ENCODE data around the gene KLK6. TPM values are rescaled to one million over a fixed set of nuclear protein-coding genes. Genes with fewer than 3 reads are reported as not detected.
A peak's percentile ranks its signal among the peaks of the same experiment; 100 is the strongest.

KLK6 gene
- polyA plus RNA-seq, 3 donors: not detected

DNA sequence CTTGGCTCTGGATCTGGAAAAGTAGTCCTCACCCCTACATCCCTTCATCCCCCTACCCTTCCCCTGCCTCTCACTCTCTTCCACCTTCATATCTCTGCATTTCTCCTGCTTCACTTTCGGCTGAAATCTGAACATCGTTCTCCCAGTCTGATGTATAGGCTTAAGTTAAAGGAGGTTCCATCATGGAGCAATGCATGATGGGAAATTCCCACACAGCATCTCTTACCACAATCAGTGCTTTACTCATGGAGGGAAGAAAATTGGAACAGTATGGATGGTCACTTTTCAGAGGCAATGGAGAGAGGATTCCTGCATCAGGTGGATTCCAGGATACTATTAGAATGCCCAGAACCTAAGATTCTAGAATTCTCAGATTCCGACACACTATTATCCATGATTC, 38.1 kb upstream of the KLK6 start:
- peaks cover 20 to 37% (median 21%) of the 10 kb centered on the region in 3 donors for H3K27me3 Mint-ChIP-seq (ENCODE audit: low read depth in 3 of 3)
- Histone ChIP-seq H3K4me3 (replicated peaks in 1 of 3; ENCODE audit: low read depth in 2 of 3, low read length in 3 of 3) (no peak overlapping the region), H3K9me3 (replicated peaks in 1 of 2; ENCODE audit: control insufficient read depth in 1 of 2, insufficient read depth in 1 of 2, low read length in 2 of 2) (peaks cover 3% of the 10 kb centered on the region in 2 donors), H3K4me2 (replicated peaks; ENCODE audit: extremely low read depth, low read length, poor library complexity, severe bottlenecking) (no peak overlapping the region), H3K9ac (ENCODE audit: insufficient read depth, low read length, poor library complexity, severe bottlenecking) (no peak overlapping the region), H3K27me3 (ENCODE audit: control insufficient read depth in 2 of 2, insufficient read depth in 2 of 2, low read length in 2 of 2) (no peaks in the 10 kb centered on the region), H2AFZ (ENCODE audit: insufficient read depth, low read depth, low read length, poor library complexity, severe bottlenecking) (no peak overlapping the region), H3K79me2 (ENCODE audit: insufficient read depth, low read length) (no peaks in the 10 kb centered on the region), H4K20me1 (ENCODE audit: insufficient read depth, low read length) (no peaks in the 10 kb centered on the region), H3K27ac (ENCODE audit: low read depth in 1 of 2, low read length in 2 of 2) (no peak overlapping the region), H3K4me1 (ENCODE audit: control insufficient read depth in 1 of 2, insufficient read depth in 2 of 2, low read length in 2 of 2) (no peaks in the 10 kb centered on the region), H3K36me3 (replicated peaks in 1 of 2; ENCODE audit: control insufficient read depth in 1 of 2, insufficient read depth in 2 of 2, low read length in 2 of 2) (no peaks in the 10 kb centered on the region)
- H3K9me3 Mint-ChIP-seq: peaks cover 2 to 7% (median 3%) of the 10 kb centered on the region in 7 donors
- TF ChIP-seq, protein P1, sequence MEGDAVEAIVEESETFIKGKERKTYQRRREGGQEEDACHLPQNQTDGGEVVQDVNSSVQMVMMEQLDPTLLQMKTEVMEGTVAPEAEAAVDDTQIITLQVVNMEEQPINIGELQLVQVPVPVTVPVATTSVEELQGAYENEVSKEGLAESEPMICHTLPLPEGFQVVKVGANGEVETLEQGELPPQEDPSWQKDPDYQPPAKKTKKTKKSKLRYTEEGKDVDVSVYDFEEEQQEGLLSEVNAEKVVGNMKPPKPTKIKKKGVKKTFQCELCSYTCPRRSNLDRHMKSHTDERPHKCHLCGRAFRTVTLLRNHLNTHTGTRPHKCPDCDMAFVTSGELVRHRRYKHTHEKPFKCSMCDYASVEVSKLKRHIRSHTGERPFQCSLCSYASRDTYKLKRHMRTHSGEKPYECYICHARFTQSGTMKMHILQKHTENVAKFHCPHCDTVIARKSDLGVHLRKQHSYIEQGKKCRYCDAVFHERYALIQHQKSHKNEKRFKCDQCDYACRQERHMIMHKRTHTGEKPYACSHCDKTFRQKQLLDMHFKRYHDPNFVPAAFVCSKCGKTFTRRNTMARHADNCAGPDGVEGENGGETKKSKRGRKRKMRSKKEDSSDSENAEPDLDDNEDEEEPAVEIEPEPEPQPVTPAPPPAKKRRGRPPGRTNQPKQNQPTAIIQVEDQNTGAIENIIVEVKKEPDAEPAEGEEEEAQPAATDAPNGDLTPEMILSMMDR (IDR thresholded peaks at IDR 0.05): no peak
- peaks cover 3% of the 10 kb centered on the region for H3K4me1 Mint-ChIP-seq
- DNase-seq: no peak
- no peaks in the 10 kb centered on the region for H3K36me3 Mint-ChIP-seq
- WGBS (ENCODE audit: insufficient coverage): no CpG with 5 or more reads among the region's 3 CpGs
- H3K4me3 Mint-ChIP-seq: peak overlapping the region in 1 of 2 donors; percentile 37
- H3K27ac Mint-ChIP-seq: no peak overlapping the region
- intact Hi-C loops (cut with micrococcal nuclease): no loop called here

- Histone ChIP-seq H3K9me3 (replicated peaks in 1 of 2; ENCODE audit: control insufficient read depth in 1 of 2, insufficient read depth in 1 of 2, low read length in 2 of 2) (peaks cover 5% of the 10 kb centered on the region in 2 donors), H4K20me1 (ENCODE audit: insufficient read depth, low read length) (no peaks in the 10 kb centered on the region), H3K4me1 (ENCODE audit: control insufficient read depth in 1 of 2, insufficient read depth in 2 of 2, low read length in 2 of 2) (no peaks in the 10 kb centered on the region), H2AFZ (ENCODE audit: insufficient read depth, low read depth, low read length, poor library complexity, severe bottlenecking) (no peak overlapping the region), H3K27ac (ENCODE audit: low read depth in 1 of 2, low read length in 2 of 2) (no peak overlapping the region), H3K9ac (ENCODE audit: insufficient read depth, low read length, poor library complexity, severe bottlenecking) (no peak overlapping the region), H3K79me2 (ENCODE audit: insufficient read depth, low read length) (no peaks in the 10 kb centered on the region), H3K36me3 (replicated peaks in 1 of 2; ENCODE audit: control insufficient read depth in 1 of 2, insufficient read depth in 2 of 2, low read length in 2 of 2) (no peaks in the 10 kb centered on the region), H3K4me2 (replicated peaks; ENCODE audit: extremely low read depth, low read length, poor library complexity, severe bottlenecking) (no peak overlapping the region), H3K27me3 (ENCODE audit: control insufficient read depth in 2 of 2, insufficient read depth in 2 of 2, low read length in 2 of 2) (no peaks in the 10 kb centered on the region), H3K4me3 (replicated peaks in 1 of 3; ENCODE audit: low read depth in 2 of 3, low read length in 3 of 3) (no peak overlapping the region)
- intact Hi-C loops (cut with micrococcal nuclease): no loop called here
- H3K27ac Mint-ChIP-seq: no peak overlapping the region
- peaks cover 27 to 45% (median 31%) of the 10 kb centered on the region in 3 donors for H3K27me3 Mint-ChIP-seq (ENCODE audit: low read depth in 3 of 3)
- no peaks in the 10 kb centered on the region for H3K36me3 Mint-ChIP-seq
- WGBS (ENCODE audit: insufficient coverage): 51% methylated on average over 8 of the region's 8 CpGs
- no peak for DNase-seq
- TF ChIP-seq, protein P1 (IDR thresholded peaks at IDR 0.05): no peak
- peaks cover 4 to 10% (median 8%) of the 10 kb centered on the region in 7 donors for H3K9me3 Mint-ChIP-seq
- no peak overlapping the region for H3K4me3 Mint-ChIP-seq
- H3K4me1 Mint-ChIP-seq: peaks cover 4% of the 10 kb centered on the region
Observed at GRCh38 chr19:51006406-51006805, 37.0 kb upstream of the KLK6 start.
